ENCODE measurements around the gene PPM1B. TPM values are rescaled to one million over a fixed set of nuclear protein-coding genes. Genes with fewer than 3 reads are reported as not detected.

PPM1B gene
- total RNA-seq, 1 donor from 2014 or later, result 45.9 TPM

GRCh38 chr2:44275927-44276303 is 107.2 kb downstream of the PPM1B start:
- intact Hi-C loops (cut with micrococcal nuclease), result no loop called here

GRCh38 chr2:44277541-44277940 is 108.9 kb downstream of the PPM1B start:
- H3K27me3 Mint-ChIP-seq (ENCODE audit: low read depth), result peaks cover 15% of the 10 kb centered on the region
- no peaks in the 10 kb centered on the region for H3K9me3 Mint-ChIP-seq
- intact Hi-C loops (cut with micrococcal nuclease), result no loop called here
- H3K4me1 Mint-ChIP-seq (ENCODE audit: low read depth), result no peaks in the 10 kb centered on the region
- H3K27ac Mint-ChIP-seq, result no peak overlapping the region
- no peaks in the 10 kb centered on the region for H3K36me3 Mint-ChIP-seq (ENCODE audit: low read depth)
- DNase-seq (ENCODE audit: low spot score), result no peak
- H3K4me3 Mint-ChIP-seq (ENCODE audit: low read depth), result no peak overlapping the region

More at GRCh38 chr2:44275927-44276303, 107.2 kb downstream of the PPM1B start:
- no peak overlapping the region for H3K27ac Mint-ChIP-seq
- H3K9me3 Mint-ChIP-seq, result no peaks in the 10 kb centered on the region
- H3K4me3 Mint-ChIP-seq (ENCODE audit: low read depth), result no peak overlapping the region
- H3K27me3 Mint-ChIP-seq (ENCODE audit: low read depth), result peaks cover 8% of the 10 kb centered on the region
- H3K4me1 Mint-ChIP-seq (ENCODE audit: low read depth), result no peaks in the 10 kb centered on the region
- DNase-seq (ENCODE audit: low spot score), result no peak
- H3K36me3 Mint-ChIP-seq (ENCODE audit: low read depth), result no peaks in the 10 kb centered on the region

GRCh38 chr2:44280869-44281268 is 112.2 kb downstream of the PPM1B start:
- no peaks in the 10 kb centered on the region for H3K9me3 Mint-ChIP-seq
- H3K4me1 Mint-ChIP-seq (ENCODE audit: low read depth), result no peaks in the 10 kb centered on the region
- H3K36me3 Mint-ChIP-seq (ENCODE audit: low read depth), result no peaks in the 10 kb centered on the region
- H3K27ac Mint-ChIP-seq, result no peak overlapping the region
- intact Hi-C loops (cut with micrococcal nuclease), result no loop called here
- H3K4me3 Mint-ChIP-seq (ENCODE audit: low read depth), result no peak overlapping the region
- DNase-seq (ENCODE audit: low spot score), result no peak
- peaks cover 22% of the 10 kb centered on the region for H3K27me3 Mint-ChIP-seq (ENCODE audit: low read depth)

Other genes starting within 250 kb of the PPM1B start
- 156 and 161 TPM in 2 replicates for gene LRPPRC, start 172.9 kb upstream of the PPM1B start, total RNA-seq
- 0.09 and 0.41 TPM in 2 replicates for gene SLC3A1, start 106.6 kb downstream of the PPM1B start, total RNA-seq
- gene PREPL, start 192.6 kb downstream of the PPM1B start, total RNA-seq, result 29.7 and 30.1 TPM in 2 replicates
- 11.2 TPM in 2 replicates for gene CAMKMT, start 193.1 kb downstream of the PPM1B start, total RNA-seq

Measured in activated T-helper 2 cell treated with anti-CD3 and anti-CD28 coated beads, Interferon-gamma antibody, Interleukin-2, Interleukin-4, amounts not matched to agents 10 μg/mL and 5 μg/mL and 100 μg/mL, durations not matched to agents 14 hours and 24 hours and 36 hours (primary cell).